T-helper 1 cell treated with Interleukin-12 subunit alpha and Interleukin-12 subunit beta and Interleukin-4 antibody, amounts not matched to agents 30 μg/mL and 1 μg/mL, for 36 hours (primary cell): ENCODE data around the gene MEF2D.

ENCODE experiments used
- H3K27ac Mint-ChIP-seq: one replicate; pipeline ENCODE4 v1.8.0; 2021; ENCODE audit warnings: mild to moderate bottlenecking, mixed read lengths
- H3K27me3 Mint-ChIP-seq: one replicate; pipeline ENCODE4 v1.8.0; 2021; ENCODE audit warnings: low read depth, mixed read lengths
- H3K36me3 Mint-ChIP-seq: one replicate; pipeline ENCODE4 v1.8.0; 2021; ENCODE audit warnings: low read depth, mixed read lengths
- H3K4me1 Mint-ChIP-seq: one replicate; pipeline ENCODE4 v1.8.0; 2021; ENCODE audit warnings: low read depth, mixed read lengths
- H3K4me3 Mint-ChIP-seq: one replicate; pipeline ENCODE4 v1.8.0; 2021; ENCODE audit warnings: mild to moderate bottlenecking, moderate library complexity, mixed read lengths
- H3K9me3 Mint-ChIP-seq: one replicate; pipeline ENCODE4 v1.8.0; 2021; ENCODE audit warnings: mixed read lengths

The MEF2D gene

GRCh38 chr1:156532374-156532773 lies 31.8 kb upstream of the MEF2D start:
- H3K9me3 Mint-ChIP-seq = no peaks in the 10 kb centered on the region
- H3K36me3 Mint-ChIP-seq = peaks cover 9% of the 10 kb centered on the region
- H3K27me3 Mint-ChIP-seq = no peaks in the 10 kb centered on the region
- no peak overlapping the region for H3K27ac Mint-ChIP-seq
- peaks cover 6% of the 10 kb centered on the region for H3K4me1 Mint-ChIP-seq
- H3K4me3 Mint-ChIP-seq = no peak overlapping the region

GRCh38 chr1:156530006-156530405 lies 29.4 kb upstream of the MEF2D start:
- Mint-ChIP-seq H3K27me3 (no peaks in the 10 kb centered on the region), H3K4me1 (peaks cover 17% of the 10 kb centered on the region), H3K27ac (no peak overlapping the region), H3K36me3 (peaks cover 20% of the 10 kb centered on the region), H3K9me3 (no peaks in the 10 kb centered on the region), H3K4me3 (no peak overlapping the region)

- Mint-ChIP-seq H3K9me3 (no peaks in the 10 kb centered on the region), H3K27me3 (no peaks in the 10 kb centered on the region), H3K36me3 (peaks cover 23% of the 10 kb centered on the region), H3K4me3 (no peak overlapping the region), H3K27ac (peak overlapping the region; percentile 38), H3K4me1 (peaks cover 27% of the 10 kb centered on the region)
Measured at GRCh38 chr1:156528875-156529425, 28.4 kb upstream of the MEF2D start.

GRCh38 chr1:156528231-156528630 lies 27.7 kb upstream of the MEF2D start:
- Mint-ChIP-seq H3K36me3 (peaks cover 23% of the 10 kb centered on the region), H3K4me3 (peak overlapping the region; percentile 2), H3K27ac (peak overlapping the region; percentile 21)

GRCh38 chr1:156527584-156527983 lies 27.0 kb upstream of the MEF2D start:
- Mint-ChIP-seq H3K27me3 (no peaks in the 10 kb centered on the region), H3K27ac (no peak overlapping the region), H3K9me3 (no peaks in the 10 kb centered on the region), H3K4me3 (no peak overlapping the region), H3K36me3 (peaks cover 23% of the 10 kb centered on the region), H3K4me1 (peaks cover 28% of the 10 kb centered on the region)

More at GRCh38 chr1:156528231-156528630, 27.7 kb upstream of the MEF2D start:
- Mint-ChIP-seq H3K27me3 (no peaks in the 10 kb centered on the region), H3K9me3 (no peaks in the 10 kb centered on the region), H3K4me1 (peaks cover 28% of the 10 kb centered on the region)

- Mint-ChIP-seq H3K27ac (no peak overlapping the region), H3K4me3 (no peak overlapping the region), H3K36me3 (peaks cover 23% of the 10 kb centered on the region), H3K9me3 (no peaks in the 10 kb centered on the region), H3K27me3 (no peaks in the 10 kb centered on the region), H3K4me1 (peaks cover 28% of the 10 kb centered on the region)
Measured at GRCh38 chr1:156525856-156526489, 25.4 kb upstream of the MEF2D start.

GRCh38 chr1:156525071-156525501 lies 24.5 kb upstream of the MEF2D start:
- Mint-ChIP-seq H3K36me3 (peaks cover 23% of the 10 kb centered on the region), H3K4me1 (peaks cover 28% of the 10 kb centered on the region), H3K4me3 (no peak overlapping the region), H3K27me3 (no peaks in the 10 kb centered on the region), H3K9me3 (no peaks in the 10 kb centered on the region), H3K27ac (peak overlapping the region; percentile 43)

- Mint-ChIP-seq H3K9me3 (no peaks in the 10 kb centered on the region), H3K27me3 (no peaks in the 10 kb centered on the region), H3K36me3 (peaks cover 23% of the 10 kb centered on the region), H3K27ac (peak overlapping the region; percentile 62), H3K4me3 (peak overlapping the region; percentile 19), H3K4me1 (peaks cover 28% of the 10 kb centered on the region)
Measured at GRCh38 chr1:156524481-156524869, 23.9 kb upstream of the MEF2D start.

GRCh38 chr1:156523801-156524480 lies 23.4 kb upstream of the MEF2D start:
- peak overlapping the region; percentile 49 for H3K27ac Mint-ChIP-seq
- no peaks in the 10 kb centered on the region for H3K27me3 Mint-ChIP-seq
- no peaks in the 10 kb centered on the region for H3K9me3 Mint-ChIP-seq
- H3K4me3 Mint-ChIP-seq = peak overlapping the region; percentile 19
- H3K36me3 Mint-ChIP-seq = peaks cover 23% of the 10 kb centered on the region
- H3K4me1 Mint-ChIP-seq = peaks cover 28% of the 10 kb centered on the region

- H3K4me3 Mint-ChIP-seq = no peak overlapping the region
- H3K9me3 Mint-ChIP-seq = no peaks in the 10 kb centered on the region
- H3K27me3 Mint-ChIP-seq = peaks cover 5% of the 10 kb centered on the region
- H3K27ac Mint-ChIP-seq = no peak overlapping the region
- peaks cover 16% of the 10 kb centered on the region for H3K36me3 Mint-ChIP-seq
- H3K4me1 Mint-ChIP-seq = peaks cover 22% of the 10 kb centered on the region
Measured at GRCh38 chr1:156522443-156522970, 21.9 kb upstream of the MEF2D start.

- Mint-ChIP-seq H3K36me3 (no peaks in the 10 kb centered on the region), H3K27me3 (peaks cover 8% of the 10 kb centered on the region), H3K27ac (no peak overlapping the region), H3K4me1 (no peaks in the 10 kb centered on the region), H3K4me3 (no peak overlapping the region), H3K9me3 (no peaks in the 10 kb centered on the region)
Measured at GRCh38 chr1:156517748-156518147, 17.2 kb upstream of the MEF2D start.

- Mint-ChIP-seq H3K36me3 (no peaks in the 10 kb centered on the region), H3K9me3 (no peaks in the 10 kb centered on the region), H3K4me3 (no peak overlapping the region), H3K4me1 (peaks cover 5% of the 10 kb centered on the region), H3K27me3 (peaks cover 8% of the 10 kb centered on the region), H3K27ac (no peak overlapping the region)
Measured at GRCh38 chr1:156516821-156517220, 16.2 kb upstream of the MEF2D start.

GRCh38 chr1:156515956-156516355 lies 15.4 kb upstream of the MEF2D start:
- Mint-ChIP-seq H3K4me1 (peaks cover 7% of the 10 kb centered on the region), H3K4me3 (no peak overlapping the region), H3K9me3 (no peaks in the 10 kb centered on the region), H3K27ac (no peak overlapping the region), H3K27me3 (peaks cover 8% of the 10 kb centered on the region), H3K36me3 (no peaks in the 10 kb centered on the region)

- no peak overlapping the region for H3K27ac Mint-ChIP-seq
- no peaks in the 10 kb centered on the region for H3K36me3 Mint-ChIP-seq
- no peaks in the 10 kb centered on the region for H3K9me3 Mint-ChIP-seq
- peaks cover 10% of the 10 kb centered on the region for H3K27me3 Mint-ChIP-seq
- peaks cover 19% of the 10 kb centered on the region for H3K4me1 Mint-ChIP-seq
- H3K4me3 Mint-ChIP-seq = no peak overlapping the region
Measured at GRCh38 chr1:156513185-156513584, 12.6 kb upstream of the MEF2D start.

GRCh38 chr1:156511644-156512043 lies 11.1 kb upstream of the MEF2D start:
- Mint-ChIP-seq H3K27me3 (peaks cover 6% of the 10 kb centered on the region), H3K36me3 (no peaks in the 10 kb centered on the region), H3K4me1 (peaks cover 27% of the 10 kb centered on the region), H3K9me3 (no peaks in the 10 kb centered on the region), H3K27ac (no peak overlapping the region), H3K4me3 (no peak overlapping the region)
